Left lung (tissue), 10 donors: ENCODE results near the gene EPB41L4A. TPM values are rescaled to one million over a fixed set of nuclear protein-coding genes. Genes with fewer than 3 reads are reported as not detected.

Source experiments
- ATAC-seq: fragments of 200-7000 bp; cut with Tn5 transposase; one replicate; pipeline ENCODE4 v1.9.1; 2020; ENCODE audit warnings: moderate library complexity
- DNase-seq, 4 donors: peaks; one replicate each; pipeline ENCODE4 v3.0.0-alpha.2; 2013 to 2020
- H3K27ac ChIP-seq, 2 donors: fragments of 200-600 bp; sonication (generic) in 1 of 2; one replicate each; pipeline versions ENCODE4 v1.5.0 to v1.8.0; 2020 to 2021
- H3K27me3 ChIP-seq, 2 donors: fragments of 200-600 bp; sonication (generic) in 1 of 2; one replicate each; pipeline versions ENCODE4 v1.5.0 to v1.8.0; 2020 to 2021
- H3K36me3 ChIP-seq, 2 donors: fragments of 200-600 bp; sonication (generic) in 1 of 2; one replicate each; pipeline versions ENCODE4 v1.5.0 to v1.8.0; 2020 to 2021
- H3K4me1 ChIP-seq, 2 donors: fragments of 200-600 bp; one replicate each; pipeline ENCODE4 v1.8.0; 2021
- H3K4me3 ChIP-seq, 2 donors: fragments of 200-600 bp; sonication (generic) in 1 of 2; one replicate each; pipeline versions ENCODE4 v1.5.0 to v1.8.0; 2020 to 2021; ENCODE audit warnings: mild to moderate bottlenecking in 1 of 2
- H3K9me3 ChIP-seq, 2 donors: fragments of 200-600 bp; sonication (generic) in 1 of 2; one replicate each; pipeline versions ENCODE4 v1.5.0 to v1.8.0; 2020 to 2021
- CTCF ChIP-seq, 2 donors: fragments of 200-600 bp; sonication (generic) in 1 of 2; IDR thresholded peaks; one replicate each; pipeline versions ENCODE4 v1.5.0 to v1.8.0; 2021; ENCODE audit warnings: antibody characterized with exemption in 2 of 2
- intact Hi-C, 2 donors: fragments of 100-400 bp; cut with DNase I; formaldehyde crosslinking; loops; one replicate each; pipeline versions ENCODE4 v1.11.2 to v1.14.2; 2022
- polyA plus RNA-seq, 6 donors: library from polyadenylated mRNA; unstranded; fragments of 120-200 nt; gene quantifications; one replicate each; pipeline ENCODE4 v1.2.1, GENCODE V29; 2013; ENCODE audit not compliant: insufficient read length in 6 of 6
- total RNA-seq, 2 donors: library from RNA; stranded (reverse); fragmentation: NEBNext Ultra II Directional; extraction: Animal tissue kit (Norgen Biotek cat#: 25700); gene quantifications; one replicate each; pipeline ENCODE4 v1.2.1, GENCODE V29; 2021
- donor health status: DM: no; HTN: yes; CAD: no.
- donor health status: DM: no; HTN: no; CAD: no.

Gene EPB41L4A
- total and polyA plus RNA-seq, 8 donors: 13.6 to 31.3 (median 17.6) TPM

- no peaks in the 10 kb centered on the region for H3K36me3 ChIP-seq
- no peak for DNase-seq
- no peaks in the 10 kb centered on the region for H3K9me3 ChIP-seq
- TF ChIP-seq CTCF (IDR thresholded peaks at IDR 0.05): no peak
- no peak overlapping the region for H3K27ac ChIP-seq
- no peaks in the 10 kb centered on the region for H3K27me3 ChIP-seq
- intact Hi-C loops: no loop called here
- no peaks in the 10 kb centered on the region for H3K4me1 ChIP-seq
- H3K4me3 ChIP-seq: no peak overlapping the region
- no peak for ATAC-seq
These were observed 296.7 kb downstream of the EPB41L4A start for GRCh38 chr5:112122353-112122752.

- TF ChIP-seq CTCF (IDR thresholded peaks at IDR 0.05): no peak
- Histone ChIP-seq H3K27me3 (no peaks in the 10 kb centered on the region), H3K4me3 (no peak overlapping the region), H3K4me1 (peaks cover 0 to 3% of the 10 kb centered on the region in 2 donors), H3K9me3 (no peaks in the 10 kb centered on the region), H3K27ac (no peak overlapping the region), H3K36me3 (no peaks in the 10 kb centered on the region)
- intact Hi-C loops: no loop called here
- ATAC-seq (no peak), DNase-seq (no peak)
These were observed 297.8 kb downstream of the EPB41L4A start for GRCh38 chr5:112121258-112121657.

- intact Hi-C loops: no loop called here
- ATAC-seq (no peak), DNase-seq (no peak)
- Histone ChIP-seq H3K27ac (no peak overlapping the region), H3K9me3 (no peaks in the 10 kb centered on the region), H3K4me3 (no peak overlapping the region), H3K27me3 (no peaks in the 10 kb centered on the region), H3K4me1 (peaks cover 0 to 3% of the 10 kb centered on the region in 2 donors), H3K36me3 (no peaks in the 10 kb centered on the region)
- TF ChIP-seq CTCF (IDR thresholded peaks at IDR 0.05): no peak
These were observed 299.1 kb downstream of the EPB41L4A start for GRCh38 chr5:112119969-112120368.

GRCh38 chr5:112119508-112119907 lies 299.6 kb downstream of the EPB41L4A start:
- ATAC-seq (no peak), DNase-seq (no peak)
- TF ChIP-seq CTCF (IDR thresholded peaks at IDR 0.05): no peak
- Histone ChIP-seq H3K9me3 (no peaks in the 10 kb centered on the region), H3K27me3 (no peaks in the 10 kb centered on the region), H3K36me3 (no peaks in the 10 kb centered on the region), H3K4me3 (no peak overlapping the region), H3K27ac (no peak overlapping the region), H3K4me1 (peaks cover 0 to 3% of the 10 kb centered on the region in 2 donors)
- intact Hi-C loops: no loop called here

GRCh38 chr5:112117551-112117950 lies 301.5 kb downstream of the EPB41L4A start:
- H3K36me3 ChIP-seq: no peaks in the 10 kb centered on the region
- intact Hi-C loops: no loop called here
- H3K27ac ChIP-seq: no peak overlapping the region
- no peaks in the 10 kb centered on the region for H3K9me3 ChIP-seq
- H3K27me3 ChIP-seq: no peaks in the 10 kb centered on the region
- H3K4me3 ChIP-seq: no peak overlapping the region
- TF ChIP-seq CTCF (IDR thresholded peaks at IDR 0.05): no peak
- H3K4me1 ChIP-seq: peaks cover 0 to 3% of the 10 kb centered on the region in 2 donors
- DNase-seq: no peak
- no peak for ATAC-seq
